Mesendoderm (in vitro differentiated cells): ENCODE data around the gene LPIN1.

Source experiments
- DNase-seq: peaks from one replicate; pipeline ENCODE4 v3.0.0; 2013
- H2AK5ac ChIP-seq: 2 replicates; pipeline ENCODE4 v1.6.1; 2013; ENCODE audit warnings: low read length, inconsistent platforms
- H2BK120ac ChIP-seq: 2 replicates; pipeline ENCODE4 v1.6.1; 2013; ENCODE audit warnings: low read depth, mild to moderate bottlenecking, low read length, moderate library complexity, mixed read lengths
- H2BK15ac ChIP-seq: replicated peaks from 2 replicates; pipeline ENCODE4 v1.6.1; 2013; ENCODE audit warnings: low read depth, mild to moderate bottlenecking, moderate library complexity
- H2BK5ac ChIP-seq: 2 replicates; pipeline ENCODE4 v1.6.1; 2013; ENCODE audit warnings: low read length, inconsistent platforms
- H3K18ac ChIP-seq: 2 replicates; pipeline ENCODE4 v1.6.1; 2013; ENCODE audit warnings: mild to moderate bottlenecking, low read length, mixed read lengths
- H3K23ac ChIP-seq: one replicate; pipeline ENCODE4 v1.6.1; 2013; ENCODE audit warnings: low read length
- H3K27ac ChIP-seq: 2 replicates; pipeline ENCODE4 v1.5.1; 2013; ENCODE audit warnings: low read depth, mild to moderate bottlenecking, inconsistent platforms, low read length, moderate library complexity
- H3K27me3 ChIP-seq: 2 replicates; pipeline ENCODE4 v1.6.1; 2013; ENCODE audit warnings: low read length, control low read depth, mild to moderate bottlenecking, inconsistent platforms; ENCODE audit not compliant: insufficient read depth, poor library complexity
- H3K36me3 ChIP-seq: 2 replicates; pipeline ENCODE4 v1.6.1; 2013; ENCODE audit warnings: low read length, inconsistent platforms; ENCODE audit not compliant: control insufficient read depth, insufficient read depth
- H3K4ac ChIP-seq: one replicate; pipeline ENCODE4 v1.6.1; 2013; ENCODE audit warnings: low read depth, mild to moderate bottlenecking, low read length, moderate library complexity
- H3K4me1 ChIP-seq: 2 replicates; pipeline ENCODE4 v1.6.1; 2013; ENCODE audit warnings: low read depth, low read length, inconsistent platforms; ENCODE audit not compliant: control insufficient read depth
- H3K4me2 ChIP-seq: 2 replicates; pipeline ENCODE4 v1.6.1; 2013; ENCODE audit warnings: low read length
- H3K4me3 ChIP-seq: 2 replicates; pipeline ENCODE4 v1.5.1; 2013; ENCODE audit warnings: mild to moderate bottlenecking, low read length
- H3K56ac ChIP-seq: one replicate; pipeline ENCODE4 v1.6.1; 2013; ENCODE audit warnings: low read length
- H3K79me1 ChIP-seq: 2 replicates; pipeline ENCODE4 v1.6.1; 2013; ENCODE audit warnings: low read length, inconsistent platforms
- H3K79me2 ChIP-seq: 2 replicates; pipeline ENCODE4 v1.6.1; 2013; ENCODE audit warnings: mild to moderate bottlenecking, low read length; ENCODE audit not compliant: control insufficient read depth, insufficient read depth
- H3K9ac ChIP-seq: 2 replicates; pipeline ENCODE4 v1.6.1; 2013; ENCODE audit warnings: low read length, inconsistent platforms
- H4K5ac ChIP-seq: one replicate; pipeline ENCODE4 v1.6.1; 2013; ENCODE audit warnings: low read length
- H4K8ac ChIP-seq: one replicate; pipeline ENCODE4 v1.6.1; 2013; ENCODE audit warnings: low read depth, mild to moderate bottlenecking, control low read depth, low read length, moderate library complexity
- WGBS: extraction: QIAGEN DNeasy Blood & Tissue Kit; methylation state at CpG from one replicate; pipeline ENCODE4 v1.1.7; 2013; ENCODE audit warnings: low lambda C conversion rate, missing lambda C conversion rate; ENCODE audit not compliant: insufficient coverage; ENCODE audit errors: extremely low coverage; 5-methylcytosine and 5-hydroxymethylcytosine counted together

Gene LPIN1

GRCh38 chr2:11749646-11750349 lies 3.4 kb downstream of the LPIN1 start:
- peaks cover 4% of the 10 kb centered on the region for H3K79me1 ChIP-seq
- peaks cover 4% of the 10 kb centered on the region for H3K79me2 ChIP-seq
- H3K36me3 ChIP-seq: no peaks in the 10 kb centered on the region
- H2BK5ac ChIP-seq: no peak overlapping the region
- H4K5ac ChIP-seq: no peak overlapping the region
- H4K8ac ChIP-seq: no peak overlapping the region
- no CpG with 5 or more reads among the region's 13 CpGs for WGBS
- DNase-seq: no peak
- no peak overlapping the region for H3K18ac ChIP-seq
- H3K27ac ChIP-seq: no peak overlapping the region
- no peak overlapping the region for H3K56ac ChIP-seq
- H3K4me1 ChIP-seq: peaks cover 17% of the 10 kb centered on the region
- H3K9ac ChIP-seq: no peak overlapping the region
- H3K4me2 ChIP-seq: no peak overlapping the region
- H2BK15ac ChIP-seq: no peak overlapping the region
- peak overlapping the region; percentile 68 for H3K23ac ChIP-seq
- H2AK5ac ChIP-seq: no peak overlapping the region
- H3K27me3 ChIP-seq: no peaks in the 10 kb centered on the region
- no peak overlapping the region for H2BK120ac ChIP-seq
- no peak overlapping the region for H3K4me3 ChIP-seq
- H3K4ac ChIP-seq: no peak overlapping the region

- no CpG with 5 or more reads among the region's 5 CpGs for WGBS
- H2BK5ac ChIP-seq: no peak overlapping the region
- H3K9ac ChIP-seq: no peak overlapping the region
- no peak overlapping the region for H2AK5ac ChIP-seq
- no peak overlapping the region for H3K4ac ChIP-seq
- H3K18ac ChIP-seq: peak overlapping the region; percentile 7
- no peak overlapping the region for H3K23ac ChIP-seq
- H3K79me2 ChIP-seq: peaks cover 4% of the 10 kb centered on the region
- no peak for DNase-seq
- H3K4me3 ChIP-seq: no peak overlapping the region
- H3K4me2 ChIP-seq: no peak overlapping the region
- peaks cover 6% of the 10 kb centered on the region for H3K79me1 ChIP-seq
- no peak overlapping the region for H3K27ac ChIP-seq
- H2BK15ac ChIP-seq: no peak overlapping the region
- H2BK120ac ChIP-seq: no peak overlapping the region
- H4K5ac ChIP-seq: no peak overlapping the region
- no peak overlapping the region for H4K8ac ChIP-seq
- no peak overlapping the region for H3K56ac ChIP-seq
- H3K4me1 ChIP-seq: peaks cover 15% of the 10 kb centered on the region
- no peaks in the 10 kb centered on the region for H3K27me3 ChIP-seq
- H3K36me3 ChIP-seq: no peaks in the 10 kb centered on the region
Measured at GRCh38 chr2:11750422-11750821, 4.0 kb downstream of the LPIN1 start.

DNA sequence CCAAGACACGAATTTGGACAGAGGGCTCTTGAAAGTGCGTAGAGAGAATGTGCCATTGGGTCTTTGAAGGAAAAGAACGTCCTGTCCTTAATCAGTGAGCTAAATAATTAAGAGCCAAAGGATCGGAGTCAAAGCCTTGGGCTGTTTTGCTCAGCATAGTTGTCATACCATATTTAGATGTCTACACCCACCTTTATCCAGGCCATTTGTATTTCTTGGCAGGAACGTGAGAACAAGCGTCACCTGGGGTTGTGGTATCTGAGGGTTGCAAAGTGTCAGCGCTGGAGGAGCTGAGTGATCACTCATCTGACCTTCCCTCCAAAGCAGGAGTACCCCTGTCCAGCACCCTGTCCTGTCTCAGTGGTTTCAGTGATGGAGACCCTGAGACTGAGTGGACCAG lies 4.5 kb downstream of the LPIN1 start:
- Histone ChIP-seq H3K9ac (no peak overlapping the region), H3K56ac (no peak overlapping the region), H3K27me3 (no peaks in the 10 kb centered on the region), H3K4me3 (no peak overlapping the region), H4K5ac (no peak overlapping the region), H3K79me1 (peaks cover 6% of the 10 kb centered on the region), H2AK5ac (no peak overlapping the region), H4K8ac (no peak overlapping the region), H3K79me2 (peaks cover 4% of the 10 kb centered on the region), H2BK5ac (no peak overlapping the region), H3K18ac (peak overlapping the region; percentile 7), H2BK15ac (no peak overlapping the region), H3K23ac (no peak overlapping the region), H3K36me3 (no peaks in the 10 kb centered on the region), H3K4ac (no peak overlapping the region), H3K4me1 (peaks cover 15% of the 10 kb centered on the region), H3K4me2 (no peak overlapping the region), H3K27ac (no peak overlapping the region), H2BK120ac (no peak overlapping the region)
- no peak for DNase-seq
- no CpG with 5 or more reads among the region's 7 CpGs for WGBS

- Histone ChIP-seq H2BK15ac (no peak overlapping the region), H3K79me1 (peaks cover 7% of the 10 kb centered on the region), H3K4me3 (no peak overlapping the region), H2BK120ac (no peak overlapping the region), H2BK5ac (peak overlapping the region; percentile 17), H4K8ac (peak overlapping the region; percentile 77), H3K27ac (peak overlapping the region; percentile 49), H2AK5ac (no peak overlapping the region), H3K23ac (no peak overlapping the region), H3K4me1 (peaks cover 15% of the 10 kb centered on the region), H3K36me3 (no peaks in the 10 kb centered on the region), H3K18ac (no peak overlapping the region), H3K27me3 (no peaks in the 10 kb centered on the region), H3K56ac (peak overlapping the region; percentile 51), H3K4ac (no peak overlapping the region), H3K9ac (peak overlapping the region; percentile 17), H3K79me2 (peaks cover 4% of the 10 kb centered on the region), H4K5ac (no peak overlapping the region), H3K4me2 (no peak overlapping the region)
- WGBS: no CpG with 5 or more reads among the region's 8 CpGs
- DNase-seq: no peak
Measured at GRCh38 chr2:11752906-11753305, 6.5 kb downstream of the LPIN1 start.

DNA sequence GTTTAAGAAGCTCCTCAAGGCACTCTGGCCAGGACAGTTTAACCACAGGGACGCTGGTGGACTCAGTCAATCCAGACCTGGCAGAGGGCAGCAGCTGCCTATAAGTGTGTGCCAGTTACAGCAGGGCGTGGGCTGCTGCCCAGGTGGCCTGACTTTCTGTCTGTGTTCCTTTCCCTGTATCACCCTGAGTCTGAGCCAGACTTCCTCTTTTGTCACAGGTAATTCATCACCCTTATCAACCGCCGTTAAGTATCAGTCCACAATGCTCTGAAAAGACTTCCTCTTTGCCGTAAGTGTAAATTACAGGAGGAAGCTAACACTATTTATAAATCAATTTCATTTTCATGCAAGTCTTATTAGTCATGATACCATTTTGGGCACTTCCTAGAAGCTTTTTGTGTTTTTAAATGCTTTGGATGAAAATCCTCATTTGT lies 7.0 kb downstream of the LPIN1 start:
- Histone ChIP-seq H3K18ac (peak overlapping the region; percentile 20), H3K4ac (no peak overlapping the region), H3K4me3 (no peak overlapping the region), H3K79me1 (peaks cover 6% of the 10 kb centered on the region), H4K8ac (peak overlapping the region; percentile 77), H3K27ac (peak overlapping the region; percentile 75), H3K9ac (no peak overlapping the region), H3K4me1 (peaks cover 15% of the 10 kb centered on the region), H2AK5ac (no peak overlapping the region), H2BK15ac (no peak overlapping the region), H3K4me2 (no peak overlapping the region), H3K56ac (no peak overlapping the region), H2BK5ac (no peak overlapping the region), H4K5ac (no peak overlapping the region), H3K23ac (no peak overlapping the region), H3K79me2 (peaks cover 2% of the 10 kb centered on the region), H2BK120ac (no peak overlapping the region), H3K27me3 (no peaks in the 10 kb centered on the region), H3K36me3 (no peaks in the 10 kb centered on the region)
- DNase-seq: peak; percentile 47
- WGBS: no CpG with 5 or more reads among the region's 5 CpGs
